Suppressor macrophage treated with lipopolysaccharide for 1 hour (primary cell): ENCODE data around the gene SWI5.
"Not testable (repeated sequence)": the region's sequence is repeated elsewhere in the genome, so short reads cannot be mapped to it uniquely, and the experiment has no call there.

Experiments
- DNase-seq, 3 donors: peaks; one replicate each; pipeline ENCODE4 v3.0.0-alpha.2; 2020 to 2022

Gene SWI5

GRCh38 chr9:128276008-128276573 is at the start of gene SWI5:
Gene SWI5, plus strand, starts transcription at chr9:128276276.
- DNase-seq = peak; percentile 100

DNA sequence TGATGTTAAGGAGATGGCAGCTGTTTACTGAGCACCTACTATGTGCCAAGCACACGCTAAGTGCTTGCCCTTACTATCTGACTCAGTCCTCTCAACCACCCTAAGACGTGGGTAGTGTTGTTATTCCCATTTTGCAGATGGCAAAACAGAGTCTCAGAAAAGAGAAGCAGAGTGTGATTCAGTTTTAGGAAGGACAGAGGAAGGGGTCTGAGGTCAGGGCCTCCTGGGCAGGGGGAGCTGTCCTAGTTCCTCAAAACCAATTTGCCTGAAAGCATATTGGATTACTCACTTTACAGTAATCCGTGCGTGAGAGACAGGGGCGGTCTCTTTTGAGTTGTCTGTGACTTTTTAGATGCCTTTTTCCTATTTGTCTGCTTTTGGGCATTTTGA is 49.7 kb upstream of the SWI5 start:
- peak; percentile 69 to 81 (median 74) for DNase-seq

DNA sequence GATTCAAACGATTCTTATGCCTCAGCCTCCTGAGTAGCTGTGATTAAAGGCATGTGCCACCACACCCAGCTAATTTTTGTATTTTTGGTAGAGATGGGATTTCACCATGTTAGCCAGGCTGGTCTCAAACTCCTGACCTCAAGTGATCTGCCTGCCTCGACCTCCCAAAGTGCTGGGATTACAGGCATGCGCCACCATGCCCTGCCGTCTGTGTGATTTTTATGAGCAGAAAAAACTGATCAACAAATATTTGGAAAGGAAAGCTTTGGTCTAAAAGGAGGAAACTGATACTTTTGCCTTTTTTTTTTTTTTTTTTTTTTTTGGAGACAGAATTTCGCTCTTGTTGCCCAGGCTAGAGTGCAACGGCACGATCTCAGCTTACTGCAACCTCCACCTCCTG is 45.2 kb upstream of the SWI5 start:
- not testable (repeated sequence) for DNase-seq

GRCh38 chr9:128231638-128232527 is 44.2 kb upstream of the SWI5 start:
- no peak for DNase-seq

DNA sequence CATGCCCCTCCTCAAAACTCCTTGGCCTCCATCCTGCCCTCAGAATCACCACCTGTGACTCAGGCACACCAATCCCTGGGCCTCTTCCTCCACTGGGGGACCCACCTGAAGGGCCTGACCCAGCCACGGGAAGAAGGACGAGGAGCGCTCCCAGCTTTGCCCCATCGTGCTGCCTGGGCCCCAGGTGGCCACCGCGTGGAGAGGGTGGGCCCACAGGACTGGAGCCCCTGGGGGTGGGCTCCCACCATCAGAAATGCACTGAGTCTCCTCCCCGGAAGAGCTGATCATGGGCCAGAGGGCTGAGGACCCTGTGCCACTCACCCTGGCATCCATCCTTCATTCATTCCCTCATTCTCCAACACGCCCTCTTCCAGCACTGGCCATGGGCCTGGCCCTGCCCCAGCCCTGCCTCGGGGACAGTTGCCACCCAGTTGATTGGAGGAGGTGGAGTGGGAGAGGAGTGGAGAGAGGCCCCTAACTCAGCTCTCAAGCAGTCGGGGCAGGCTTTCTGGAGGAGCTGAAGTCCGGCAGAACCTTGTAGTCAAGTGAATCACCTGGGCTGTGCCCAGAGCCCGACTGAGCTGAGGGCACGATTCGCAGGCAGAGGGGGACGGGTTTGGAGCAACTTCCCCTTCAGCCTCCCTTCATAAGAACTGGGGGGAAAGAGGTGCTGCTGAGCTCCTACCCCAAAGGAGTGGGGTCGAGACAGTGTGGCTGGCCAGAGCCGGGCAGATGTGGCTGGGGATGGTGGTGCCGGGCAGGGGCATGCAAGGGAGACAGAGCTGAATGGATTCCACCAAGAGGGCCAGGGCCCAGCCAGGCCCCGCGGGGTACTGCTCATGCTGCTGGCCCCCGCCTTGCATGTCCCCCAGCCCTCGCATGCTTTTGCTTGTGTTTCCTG is 43.3 kb upstream of the SWI5 start:
- DNase-seq = no peak

DNA sequence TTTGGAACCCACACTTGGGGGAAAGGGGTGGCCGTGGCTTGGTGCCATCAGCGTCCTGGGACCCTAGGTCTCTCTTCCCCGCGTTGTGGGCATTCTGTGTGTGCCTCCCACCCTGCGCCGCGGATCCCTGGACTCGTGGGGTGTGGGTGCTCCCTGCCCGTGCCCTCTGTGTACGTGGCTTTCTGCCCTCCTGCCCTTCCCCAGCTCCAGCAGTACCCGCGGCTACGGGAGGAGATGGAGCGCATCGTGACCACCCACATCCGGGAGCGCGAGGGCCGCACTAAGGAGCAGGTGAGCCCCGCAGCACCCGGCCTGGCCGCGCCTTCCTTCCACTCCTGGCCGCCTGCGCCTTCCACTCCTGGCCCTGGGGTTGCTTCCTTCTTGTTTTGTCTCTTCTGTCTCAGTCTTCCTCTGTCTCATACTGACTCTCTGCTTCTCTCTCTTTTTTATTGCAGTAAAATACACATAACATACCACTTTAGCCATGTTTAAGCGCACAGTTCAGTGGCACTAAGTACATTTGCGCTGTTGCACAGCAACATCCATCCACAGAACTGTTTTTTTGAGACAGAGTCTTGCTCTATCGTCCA is 42.2 kb upstream of the SWI5 start:
- no peak for DNase-seq

GRCh38 chr9:128242124-128242523 is 34.0 kb upstream of the SWI5 start:
- DNase-seq = no peak

GRCh38 chr9:128242828-128243214 is 33.3 kb upstream of the SWI5 start:
- DNase-seq = no peak

DNA sequence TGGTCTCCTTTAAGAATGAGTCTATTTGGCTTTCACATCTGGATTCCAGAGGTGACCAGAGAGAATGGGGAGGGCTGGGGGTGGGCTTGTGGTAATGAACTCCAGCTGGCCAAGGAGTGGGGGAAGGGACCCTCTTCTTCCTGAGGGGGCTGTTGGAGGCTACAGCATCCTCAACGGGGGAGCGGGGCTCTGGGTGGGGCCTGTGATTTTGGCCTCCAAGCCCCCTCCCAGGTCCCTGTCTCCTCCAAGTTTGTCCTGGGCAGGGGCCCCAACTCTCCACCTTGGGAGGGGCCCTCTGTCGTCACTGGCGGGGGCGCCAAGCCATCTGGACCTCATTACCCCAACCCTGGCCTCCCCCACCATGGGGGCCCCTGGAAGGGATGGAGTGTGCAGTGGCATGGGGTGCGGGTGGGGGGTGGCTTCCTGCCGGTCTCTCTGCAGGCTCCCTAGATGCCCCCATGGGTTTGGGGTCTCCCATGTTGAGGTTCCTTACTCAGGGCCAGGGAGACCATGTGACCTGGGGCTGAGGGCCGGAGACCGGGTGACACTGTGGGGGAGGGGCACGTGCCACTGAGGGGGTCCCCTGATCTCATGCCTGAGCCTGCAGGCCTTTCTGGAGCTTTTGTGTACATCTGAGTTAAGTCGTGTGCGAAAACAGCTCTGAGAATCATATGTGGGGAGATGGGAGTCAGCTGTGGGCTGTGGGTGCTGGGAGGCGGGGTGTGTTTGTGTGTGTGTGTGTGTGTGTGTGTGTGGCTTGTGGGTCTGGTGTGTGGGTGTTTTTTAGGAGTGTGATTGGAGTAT is 32.7 kb upstream of the SWI5 start:
- no peak for DNase-seq

GRCh38 chr9:128244091-128244836 is 31.8 kb upstream of the SWI5 start:
- no peak for DNase-seq

GRCh38 chr9:128244837-128245231 is 31.2 kb upstream of the SWI5 start:
- DNase-seq = peak; percentile 59 to 77 (median 59)

DNA sequence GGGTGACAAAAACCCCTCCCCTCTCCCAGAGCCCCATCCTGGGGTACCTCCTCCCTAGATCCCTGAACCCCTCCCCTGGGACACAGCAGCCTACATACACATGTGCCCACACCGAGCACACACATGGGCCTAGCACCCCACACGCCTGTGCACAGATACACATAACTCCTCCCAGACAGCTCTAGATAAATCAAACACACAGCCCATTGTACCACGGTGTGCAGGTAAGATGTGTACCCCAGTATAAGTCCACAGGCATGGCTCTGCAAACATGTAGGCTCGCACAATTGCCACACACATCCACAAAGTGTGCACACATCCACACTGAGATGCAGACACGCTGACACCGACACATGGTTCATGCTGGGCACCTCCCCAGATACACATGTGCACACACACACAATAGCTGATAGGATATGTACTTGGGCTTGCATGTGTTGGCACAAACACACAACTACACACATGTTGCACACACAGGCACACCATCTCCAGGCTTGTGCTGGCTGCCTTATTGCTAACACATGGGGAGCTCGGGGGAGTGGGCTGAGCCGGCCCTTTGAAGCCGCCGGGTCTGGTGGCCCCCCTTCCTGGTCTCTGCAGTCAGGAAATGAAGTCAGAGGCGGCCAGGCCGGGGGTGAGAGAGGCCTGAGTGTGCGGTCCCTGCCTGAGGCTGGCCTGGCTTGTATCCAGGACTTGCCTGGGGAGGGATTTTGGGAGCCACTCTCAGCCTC is 30.5 kb upstream of the SWI5 start:
- peak; percentile 29 to 53 (median 30) for DNase-seq

GRCh38 chr9:128246471-128246870 is 29.6 kb upstream of the SWI5 start:
- DNase-seq = no peak

DNA sequence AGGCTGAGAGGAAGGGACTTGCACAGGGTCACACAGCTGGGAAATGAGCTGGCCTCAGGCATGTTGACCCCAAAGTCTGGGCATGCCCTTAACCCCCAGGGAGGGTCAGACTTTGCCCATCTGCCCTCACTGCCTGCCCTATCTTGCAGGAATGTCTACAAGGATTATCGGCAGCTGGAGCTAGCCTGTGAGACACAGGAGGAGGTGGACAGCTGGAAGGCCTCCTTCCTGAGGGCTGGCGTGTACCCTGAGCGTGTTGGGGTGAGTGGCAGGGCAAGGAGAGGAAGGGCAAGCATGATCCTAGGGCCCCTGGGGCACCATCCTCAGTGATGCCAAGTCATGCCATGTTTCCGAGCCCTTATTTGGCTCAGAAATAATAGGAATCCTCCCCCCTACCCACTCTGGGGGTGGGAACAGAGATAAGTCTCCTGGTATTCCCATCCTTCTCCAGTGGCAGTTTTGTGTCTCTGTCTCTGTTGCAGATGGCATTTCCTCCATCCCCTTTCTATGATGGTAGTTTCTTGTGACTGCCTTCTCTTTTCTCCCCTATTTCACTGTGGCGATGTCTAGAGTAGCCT is 28.8 kb upstream of the SWI5 start:
- no peak for DNase-seq

- no peak for DNase-seq
Observed at GRCh38 chr9:128249558-128249907, 26.5 kb upstream of the SWI5 start.

GRCh38 chr9:128249908-128250838 is 25.9 kb upstream of the SWI5 start:
- peak; percentile 90 to 97 (median 93) for DNase-seq

DNA sequence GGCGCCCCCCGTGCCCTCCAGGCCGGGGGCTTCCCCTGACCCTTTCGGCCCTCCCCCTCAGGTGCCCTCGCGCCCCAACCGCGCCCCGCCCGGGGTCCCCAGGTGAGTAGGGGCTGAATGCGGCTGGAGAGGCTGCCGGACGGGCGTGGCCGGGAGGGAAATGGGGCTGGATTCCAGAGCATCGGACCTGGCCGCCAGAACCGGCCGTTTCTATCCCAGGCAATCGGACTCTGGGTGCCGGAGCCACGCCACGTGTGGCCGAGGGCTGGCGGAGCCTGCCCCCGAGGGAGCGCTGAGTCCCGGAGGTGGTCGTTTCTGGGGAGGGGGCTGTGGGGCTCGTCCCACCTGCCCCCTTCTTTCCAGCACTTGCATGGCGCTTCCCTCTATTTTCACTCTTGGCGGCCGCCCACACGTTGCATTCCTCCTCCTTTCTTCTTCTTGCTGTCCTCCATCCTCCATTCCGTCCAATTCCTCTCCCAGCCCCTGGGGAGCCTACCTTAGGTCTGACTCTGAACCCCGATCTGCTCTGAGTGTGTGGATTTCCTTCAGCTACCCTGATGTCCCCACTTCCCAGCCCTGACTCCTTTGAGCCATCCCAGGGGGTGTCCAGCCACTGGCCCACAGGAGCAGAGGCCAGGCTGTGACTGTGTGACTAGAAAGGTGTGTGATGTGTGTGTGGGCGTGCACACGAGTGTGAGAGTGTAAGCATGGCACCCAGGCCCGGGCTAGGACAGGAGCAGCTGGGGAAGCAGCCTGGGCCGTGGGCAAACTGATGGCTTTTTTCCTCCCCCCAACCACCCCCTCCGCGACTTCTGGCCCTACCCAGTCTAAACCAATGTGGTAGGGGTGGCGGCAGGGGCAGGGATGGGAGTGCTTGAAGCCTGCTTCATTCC is 25.0 kb upstream of the SWI5 start:
- DNase-seq = no peak

- DNase-seq = no peak
Observed at GRCh38 chr9:128251732-128252100, 24.4 kb upstream of the SWI5 start.
